KMS-11 (cell line): ENCODE data around the gene SCARB1.

Experiments used
- H2AFZ ChIP-seq: fragments of 200-600 bp; sonication (generic); 2 replicates; pipeline ENCODE4 v1.6.1; 2016; ENCODE audit warnings: antibody characterized with exemption, mixed run types, low read depth
- H3K27ac ChIP-seq: fragments of 200-600 bp; sonication (generic); 2 replicates; pipeline ENCODE4 v1.6.1; 2016; ENCODE audit warnings: mild to moderate bottlenecking, mixed run types
- H3K27me3 ChIP-seq: fragments of 200-600 bp; sonication (generic); 2 replicates; pipeline ENCODE4 v1.6.1; 2017; ENCODE audit warnings: mild to moderate bottlenecking, low read depth, mixed run types, moderate library complexity; ENCODE audit not compliant: insufficient read depth
- H3K36me3 ChIP-seq: fragments of 200-600 bp; sonication (generic); 2 replicates; pipeline ENCODE4 v1.6.1; 2017; ENCODE audit warnings: mild to moderate bottlenecking, mixed run types; ENCODE audit not compliant: insufficient read depth
- H3K4me1 ChIP-seq: fragments of 200-600 bp; sonication (generic); 2 replicates; pipeline ENCODE4 v1.6.1; 2016; ENCODE audit warnings: mild to moderate bottlenecking, low read depth, mixed run types; ENCODE audit not compliant: poor library complexity, severe bottlenecking
- H3K4me2 ChIP-seq: fragments of 200-600 bp; sonication (generic); 2 replicates; pipeline ENCODE4 v1.7.0; 2016; ENCODE audit warnings: mild to moderate bottlenecking, mixed run types
- H3K4me3 ChIP-seq: fragments of 200-600 bp; sonication (generic); IDR thresholded peaks from 2 replicates; pipeline ENCODE4 v1.6.1; 2017; ENCODE audit warnings: low read depth, low read length, mixed read lengths; ENCODE audit not compliant: insufficient read depth
- H3K79me2 ChIP-seq: fragments of 200-600 bp; sonication (generic); 2 replicates; pipeline ENCODE4 v1.6.1; 2016; ENCODE audit warnings: low read depth, mixed run types; ENCODE audit not compliant: insufficient read depth
- H3K9ac ChIP-seq: fragments of 200-600 bp; sonication (generic); 2 replicates; pipeline ENCODE4 v1.6.1; 2016; ENCODE audit warnings: mild to moderate bottlenecking, mixed run types
- H4K20me1 ChIP-seq: fragments of 200-600 bp; sonication (generic); 2 replicates; pipeline ENCODE4 v1.6.1; 2016; ENCODE audit warnings: mild to moderate bottlenecking, mixed run types; ENCODE audit not compliant: insufficient read depth
- CTCF ChIP-seq: fragments of 200-600 bp; sonication (generic); conservative IDR thresholded peaks from 2 replicates; pipeline ENCODE4 v1.6.1; 2017; ENCODE audit warnings: low read depth, mild to moderate bottlenecking, antibody characterized with exemption, low read length, moderate library complexity, mixed read lengths

Gene SCARB1

GRCh38 chr12:124727922-124728321, 135.7 kb downstream of the SCARB1 start:
- Histone ChIP-seq H3K27me3 (no peaks in the 10 kb centered on the region), H3K9ac (no peak overlapping the region), H3K27ac (no peak overlapping the region), H3K79me2 (no peaks in the 10 kb centered on the region), H4K20me1 (no peaks in the 10 kb centered on the region), H3K36me3 (no peaks in the 10 kb centered on the region), H3K4me2 (no peak overlapping the region), H2AFZ (no peak overlapping the region), H3K4me1 (no peaks in the 10 kb centered on the region), H3K4me3 (no peak overlapping the region)
- TF ChIP-seq CTCF = no peak

GRCh38 chr12:124727264-124727800, 136.3 kb downstream of the SCARB1 start:
- H3K4me1 ChIP-seq = no peaks in the 10 kb centered on the region
- H3K27ac ChIP-seq = no peak overlapping the region

More at GRCh38 chr12:124727264-124727800, 136.3 kb downstream of the SCARB1 start:
- Histone ChIP-seq H3K79me2 (no peaks in the 10 kb centered on the region), H3K27me3 (no peaks in the 10 kb centered on the region), H2AFZ (no peak overlapping the region), H3K9ac (no peak overlapping the region), H3K4me2 (no peak overlapping the region), H4K20me1 (no peaks in the 10 kb centered on the region), H3K36me3 (no peaks in the 10 kb centered on the region), H3K4me3 (no peak overlapping the region)
- TF ChIP-seq CTCF = no peak
